Upper lobe of left lung (tissue), 6 donors: Measurements from ENCODE around the gene DGKI. TPM values are rescaled to one million over a fixed set of nuclear protein-coding genes. Genes with fewer than 3 reads are reported as not detected.
"Not testable (repeated sequence)": the region's sequence is repeated elsewhere in the genome, so short reads cannot be mapped to it uniquely, and the experiment has no call there.

Experiments
- ATAC-seq, 2 donors: fragments of 200-7000 bp; cut with Tn5 transposase; one replicate each; pipeline ENCODE4 v1.9.1; 2022; ENCODE audit warnings: mild to moderate bottlenecking in 2 of 2, moderate library complexity in 2 of 2; ENCODE audit not compliant: low FRiP score in 2 of 2
- DNase-seq, 2 donors: peaks; one replicate each; pipeline ENCODE4 v3.0.0-alpha.2; 2019 to 2020
- H3K27ac ChIP-seq, 4 donors: fragments of 200-600 bp; sonication (generic); one replicate each; pipeline ENCODE4 v1.5.1; 2016 to 2019
- H3K27me3 ChIP-seq, 4 donors: fragments of 200-600 bp; sonication (generic); one replicate each; pipeline ENCODE4 v1.5.1; 2017 to 2019
- H3K36me3 ChIP-seq, 4 donors: fragments of 200-600 bp; sonication (generic); one replicate each; pipeline ENCODE4 v1.5.1; 2016 to 2019
- H3K4me1 ChIP-seq, 4 donors: fragments of 200-600 bp; sonication (generic); one replicate each; pipeline ENCODE4 v1.5.1; 2018 to 2019
- H3K4me3 ChIP-seq, 4 donors: fragments of 200-600 bp; sonication (generic); one replicate each; pipeline ENCODE4 v1.5.1; 2017 to 2019; ENCODE audit warnings: mild to moderate bottlenecking in 2 of 4, moderate library complexity in 1 of 4
- H3K9me3 ChIP-seq, 4 donors: fragments of 200-600 bp; sonication (generic); one replicate each; pipeline ENCODE4 v1.5.1; 2018 to 2019
- EP300 ChIP-seq, 4 donors: sonication (generic); formaldehyde crosslinking; IDR thresholded peaks; one replicate each; pipeline ENCODE4 v1.5.1; 2017; ENCODE audit warnings: antibody characterized with exemption in 4 of 4, control low read depth in 2 of 4
- POLR2A ChIP-seq, 4 donors: fragments of 450-650 bp; IDR thresholded peaks; one replicate each; pipeline ENCODE4 v1.5.1; 2016 to 2017; ENCODE audit warnings: antibody characterized with exemption in 4 of 4, mild to moderate bottlenecking in 2 of 4
- POLR2AphosphoS5 ChIP-seq, 2 donors: sonication (generic); formaldehyde crosslinking; IDR thresholded peaks; one replicate each; pipeline ENCODE4 v1.5.1; 2017; ENCODE audit warnings: antibody characterized with exemption in 2 of 2
- WGBS, 2 donors: methylation state at CpG; one replicate each; pipeline ENCODE4 v1.1.5; 2017 to 2018; 5-methylcytosine and 5-hydroxymethylcytosine counted together
- total RNA-seq, 6 donors: library from RNA; depleted of rRNA in 4 of 6; stranded (reverse); fragments of >200 nt in 4 of 6; gene quantifications; one replicate each; pipeline versions ENCODE4 v1.1.0 to v1.2.1, GENCODE V29; 2016 to 2021
- TF ChIP-seq, protein P1 (sequence below), 6 experiments: fragments of 450-650 bp in 4 of 6; fragments of 200-600 bp in 2 of 6; sonication (generic) in 2 of 6; IDR thresholded peaks; one replicate each; pipeline ENCODE4 v1.5.1; 2016 to 2019; ENCODE audit warnings: antibody characterized with exemption in 6 of 6
- donor health status: DM: no; HTN: no; CAD: no; lungs with moderate emphysema.
- donor health status: DM: no; HTN: yes; CAD: no; lungs with severe emphysema.

DGKI gene
- total RNA-seq, 6 donors from 2014 or later, result under 0.01 to 4.5 (median 0.34) TPM; not detected in 1

DNA sequence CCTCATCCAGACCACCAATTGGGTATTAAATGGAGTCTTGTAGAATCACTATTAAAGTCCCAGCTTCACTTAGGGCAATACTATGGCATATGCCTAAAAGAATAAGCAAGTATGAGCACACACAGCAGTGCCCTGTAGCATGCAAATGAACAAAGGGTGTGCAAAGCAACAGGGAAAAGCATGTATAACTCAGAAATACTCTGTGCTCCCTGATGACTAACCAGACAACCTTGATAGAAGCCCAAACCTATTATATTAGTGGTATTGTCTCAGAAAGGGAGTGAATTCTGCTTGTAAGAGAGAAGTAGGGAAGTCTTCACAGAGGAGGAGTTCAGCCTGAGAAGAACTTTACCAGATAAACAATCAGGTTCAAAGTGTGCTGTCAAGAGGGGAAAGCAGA lies 131.2 kb downstream of the DGKI start:
- DNase-seq, result no peak
- H3K9me3 ChIP-seq, result no peaks in the 10 kb centered on the region
- no peak overlapping the region for H3K4me3 ChIP-seq
- TF ChIP-seq POLR2AphosphoS5 (IDR thresholded peaks at IDR 0.05) (no peak), POLR2A (IDR thresholded peaks at IDR 0.05) (no peak), EP300 (IDR thresholded peaks at IDR 0.05) (no peak)
- TF ChIP-seq, protein P1, sequence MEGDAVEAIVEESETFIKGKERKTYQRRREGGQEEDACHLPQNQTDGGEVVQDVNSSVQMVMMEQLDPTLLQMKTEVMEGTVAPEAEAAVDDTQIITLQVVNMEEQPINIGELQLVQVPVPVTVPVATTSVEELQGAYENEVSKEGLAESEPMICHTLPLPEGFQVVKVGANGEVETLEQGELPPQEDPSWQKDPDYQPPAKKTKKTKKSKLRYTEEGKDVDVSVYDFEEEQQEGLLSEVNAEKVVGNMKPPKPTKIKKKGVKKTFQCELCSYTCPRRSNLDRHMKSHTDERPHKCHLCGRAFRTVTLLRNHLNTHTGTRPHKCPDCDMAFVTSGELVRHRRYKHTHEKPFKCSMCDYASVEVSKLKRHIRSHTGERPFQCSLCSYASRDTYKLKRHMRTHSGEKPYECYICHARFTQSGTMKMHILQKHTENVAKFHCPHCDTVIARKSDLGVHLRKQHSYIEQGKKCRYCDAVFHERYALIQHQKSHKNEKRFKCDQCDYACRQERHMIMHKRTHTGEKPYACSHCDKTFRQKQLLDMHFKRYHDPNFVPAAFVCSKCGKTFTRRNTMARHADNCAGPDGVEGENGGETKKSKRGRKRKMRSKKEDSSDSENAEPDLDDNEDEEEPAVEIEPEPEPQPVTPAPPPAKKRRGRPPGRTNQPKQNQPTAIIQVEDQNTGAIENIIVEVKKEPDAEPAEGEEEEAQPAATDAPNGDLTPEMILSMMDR (IDR thresholded peaks at IDR 0.05), result no peak
- H3K27me3 ChIP-seq, result no peaks in the 10 kb centered on the region
- no peak overlapping the region for H3K27ac ChIP-seq
- no peaks in the 10 kb centered on the region for H3K36me3 ChIP-seq
- no peaks in the 10 kb centered on the region for H3K4me1 ChIP-seq
- no peak for ATAC-seq

DNA sequence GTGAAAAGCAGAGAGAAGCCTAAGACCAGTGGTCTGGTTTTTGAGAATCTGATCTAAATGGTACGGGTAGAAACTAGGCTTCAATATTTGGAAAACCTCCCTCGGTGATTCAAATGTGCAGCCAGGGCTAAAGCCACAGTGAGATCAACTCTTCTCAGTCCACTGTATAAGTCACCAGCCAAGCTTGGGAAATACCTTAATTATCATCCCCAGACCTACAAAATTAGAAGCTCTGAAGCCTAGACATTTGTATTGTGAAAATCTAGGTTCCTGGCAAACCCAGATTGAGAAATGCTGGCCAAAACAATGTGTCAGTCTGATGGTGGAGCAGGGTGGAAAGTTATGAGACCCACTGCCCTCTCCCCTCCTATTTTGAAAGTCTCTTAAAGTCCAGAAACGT lies 131.7 kb downstream of the DGKI start:
- Histone ChIP-seq H3K27ac (no peak overlapping the region), H3K4me1 (no peaks in the 10 kb centered on the region), H3K36me3 (no peaks in the 10 kb centered on the region), H3K4me3 (no peak overlapping the region), H3K27me3 (no peaks in the 10 kb centered on the region), H3K9me3 (no peaks in the 10 kb centered on the region)
- TF ChIP-seq EP300 (IDR thresholded peaks at IDR 0.05) (no peak), POLR2A (IDR thresholded peaks at IDR 0.05) (no peak), POLR2AphosphoS5 (IDR thresholded peaks at IDR 0.05) (no peak)
- TF ChIP-seq, protein P1 (IDR thresholded peaks at IDR 0.05), result no peak
- no peak for DNase-seq
- no peak for ATAC-seq
- WGBS, 2 donors, result 83 to 84% methylated on average over 3 of the region's 3 CpGs

DNA sequence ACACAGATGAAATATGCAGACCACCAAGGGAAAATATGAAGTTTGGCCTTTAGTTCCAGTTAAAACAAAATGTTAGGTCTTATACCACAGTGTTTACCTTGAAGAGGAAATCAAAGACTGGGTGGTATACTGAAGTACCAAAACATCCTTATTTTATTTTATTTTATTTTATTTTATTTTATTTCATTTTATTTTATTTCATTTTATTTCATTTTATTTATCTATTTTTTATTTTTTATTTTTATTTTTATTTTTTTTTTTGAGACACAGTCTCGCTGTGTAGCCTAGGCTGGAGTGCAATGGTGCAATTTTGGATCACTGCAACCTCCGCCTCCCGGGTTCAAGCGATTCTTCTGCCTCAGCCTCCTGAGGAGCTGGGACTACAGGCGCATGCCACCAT lies 140.4 kb downstream of the DGKI start:
- not testable (repeated sequence) for DNase-seq, H3K27me3 ChIP-seq, H3K36me3 ChIP-seq, H3K4me1 ChIP-seq, H3K27ac ChIP-seq, H3K4me3 ChIP-seq, ATAC-seq
- peaks cover 0 to 10% (median 1%) of the 10 kb centered on the region in 4 donors for H3K9me3 ChIP-seq
- 95 to 97% methylated on average over 5 of the region's 5 CpGs for WGBS, 2 donors

DNA sequence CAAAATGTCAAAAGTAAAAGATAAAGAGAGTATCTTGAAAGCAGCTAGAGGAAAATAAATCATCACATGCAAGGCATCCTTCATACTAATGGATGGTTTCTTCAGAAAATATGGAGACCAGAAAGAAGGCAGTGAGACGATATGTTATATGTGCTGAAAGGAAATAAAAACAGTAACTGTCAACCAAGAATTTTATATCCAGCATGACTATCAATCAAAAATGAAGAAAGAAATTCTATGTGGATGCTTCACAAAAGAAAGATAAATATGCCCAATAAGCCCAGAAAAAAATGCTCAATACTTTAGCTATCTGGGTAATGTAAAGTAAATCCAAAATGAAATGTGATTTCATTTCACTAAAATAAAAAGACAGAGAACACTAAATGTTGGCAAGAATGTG lies 142.1 kb downstream of the DGKI start:
- TF ChIP-seq, protein P1 (IDR thresholded peaks at IDR 0.05), result no peak
- TF ChIP-seq POLR2AphosphoS5 (IDR thresholded peaks at IDR 0.05) (no peak), POLR2A (IDR thresholded peaks at IDR 0.05) (no peak), EP300 (IDR thresholded peaks at IDR 0.05) (no peak)
- no peak for DNase-seq
- no peak for ATAC-seq
- Histone ChIP-seq H3K27ac (no peak overlapping the region), H3K27me3 (no peaks in the 10 kb centered on the region), H3K4me3 (no peak overlapping the region), H3K36me3 (no peaks in the 10 kb centered on the region), H3K4me1 (no peaks in the 10 kb centered on the region), H3K9me3 (peaks cover 0 to 10% (median 1%) of the 10 kb centered on the region in 4 donors)
- WGBS, 2 donors, result 94 to 100% methylated on average over 1 of the region's 1 CpG

DNA sequence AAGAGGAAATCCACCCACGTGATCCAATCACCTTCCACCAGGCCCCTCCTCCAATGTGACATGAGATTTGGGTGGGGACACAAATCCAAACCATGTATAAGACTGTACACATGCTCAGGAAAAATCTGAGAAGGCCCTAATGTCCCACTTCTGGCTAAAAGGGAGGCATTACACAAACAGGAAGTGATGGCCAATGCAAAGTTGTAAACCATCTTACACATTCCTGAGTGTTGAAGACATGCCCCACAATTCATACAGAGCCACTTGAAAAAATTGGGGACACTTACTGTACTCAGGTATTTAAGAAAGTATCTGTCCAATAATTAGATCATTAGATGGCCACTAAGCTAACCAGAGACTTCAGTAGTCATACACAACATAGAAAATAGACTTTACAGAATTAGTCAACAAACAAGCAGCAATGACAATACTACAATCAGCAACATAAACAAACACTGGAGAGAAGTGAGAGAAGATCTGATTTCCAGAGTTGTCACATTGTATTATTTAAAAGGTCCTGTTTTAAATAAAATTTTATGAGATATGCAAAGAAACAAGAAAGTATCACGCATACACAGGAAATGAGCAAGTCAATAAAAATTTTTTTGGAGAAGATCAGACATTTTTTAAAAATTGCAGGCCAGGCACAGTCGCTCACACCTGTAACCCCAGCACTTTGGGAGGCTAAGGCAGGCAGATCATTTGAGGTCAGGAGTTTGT lies 143.3 kb downstream of the DGKI start:
- Histone ChIP-seq H3K27me3 (no peaks in the 10 kb centered on the region), H3K4me3 (no peak overlapping the region), H3K36me3 (no peaks in the 10 kb centered on the region), H3K9me3 (peaks cover 0 to 10% (median 1%) of the 10 kb centered on the region in 4 donors), H3K27ac (no peak overlapping the region), H3K4me1 (no peaks in the 10 kb centered on the region)
- no peak for TF ChIP-seq POLR2AphosphoS5 (IDR thresholded peaks at IDR 0.05)
- TF ChIP-seq, protein P1 (IDR thresholded peaks at IDR 0.05), result no peak
- TF ChIP-seq POLR2A (IDR thresholded peaks at IDR 0.05), result no peak
- no peak for TF ChIP-seq EP300 (IDR thresholded peaks at IDR 0.05)
- 85 to 89% methylated on average over 3 of the region's 3 CpGs for WGBS, 2 donors
- ATAC-seq, result no peak
- no peak for DNase-seq
